Thoracic aorta (tissue), 2 donors: ENCODE data around the gene DHFR. TPM values are rescaled to one million over a fixed set of nuclear protein-coding genes. Genes with fewer than 3 reads are reported as not detected.
A peak's percentile ranks its signal among the peaks of the same experiment; 100 is the strongest.

ENCODE experiments used
- ATAC-seq: fragments of 150-250 bp; one replicate; pipeline ENCODE4 v1.8.0; 2017; ENCODE audit warnings: low read depth; ENCODE audit not compliant: insufficient number of reproducible peaks, low FRiP score
- DNase-seq: peaks from one replicate; pipeline ENCODE4 v3.0.0-alpha.2; 2020; ENCODE audit warnings: low spot score
- H3K27ac ChIP-seq, 2 donors: fragments of 200-600 bp; sonication (generic); 1 replicate in 1 of 2; 2 replicates in 1 of 2; pipeline ENCODE4 v1.5.1; 2016; ENCODE audit warnings: mild to moderate bottlenecking in 2 of 2, moderate library complexity in 2 of 2
- H3K27me3 ChIP-seq: fragments of 200-600 bp; sonication (generic); replicated peaks from 2 replicates; pipeline ENCODE4 v1.6.0; 2016; ENCODE audit warnings: mild to moderate bottlenecking; ENCODE audit not compliant: insufficient read depth
- H3K36me3 ChIP-seq: fragments of 200-600 bp; sonication (generic); one replicate; pipeline ENCODE4 v1.5.1; 2016
- H3K4me1 ChIP-seq, 2 donors: fragments of 200-600 bp; sonication (generic); 1 replicate in 1 of 2; 2 replicates in 1 of 2; pipeline versions ENCODE4 v1.5.1 to v1.6.0; 2016; ENCODE audit warnings: low read depth in 2 of 2, mild to moderate bottlenecking in 1 of 2; ENCODE audit not compliant: control insufficient read depth in 1 of 2
- H3K4me3 ChIP-seq: fragments of 200-600 bp; sonication (generic); 2 replicates; pipeline ENCODE4 v1.5.1; 2016; ENCODE audit warnings: mild to moderate bottlenecking
- H3K9me3 ChIP-seq: fragments of 200-600 bp; sonication (generic); 2 replicates; pipeline ENCODE4 v1.5.1; 2016
- total RNA-seq, 2 donors: library from RNA; depleted of rRNA; stranded (reverse); fragments of >200 nt; gene quantifications; one replicate each; pipeline versions ENCODE4 v1.1.0 to v1.2.3, GENCODE V29; 2016
- TF ChIP-seq, protein P1 (sequence below): fragments of 200-600 bp; sonication (generic); IDR thresholded peaks from one replicate; pipeline ENCODE4 v1.5.1; 2019; ENCODE audit warnings: antibody characterized with exemption

Gene DHFR
- 10 to 100 TPM in 1 of 2 donors, 1 to 10 TPM in 1; 9.9 to 11.9 TPM for total RNA-seq

DNA sequence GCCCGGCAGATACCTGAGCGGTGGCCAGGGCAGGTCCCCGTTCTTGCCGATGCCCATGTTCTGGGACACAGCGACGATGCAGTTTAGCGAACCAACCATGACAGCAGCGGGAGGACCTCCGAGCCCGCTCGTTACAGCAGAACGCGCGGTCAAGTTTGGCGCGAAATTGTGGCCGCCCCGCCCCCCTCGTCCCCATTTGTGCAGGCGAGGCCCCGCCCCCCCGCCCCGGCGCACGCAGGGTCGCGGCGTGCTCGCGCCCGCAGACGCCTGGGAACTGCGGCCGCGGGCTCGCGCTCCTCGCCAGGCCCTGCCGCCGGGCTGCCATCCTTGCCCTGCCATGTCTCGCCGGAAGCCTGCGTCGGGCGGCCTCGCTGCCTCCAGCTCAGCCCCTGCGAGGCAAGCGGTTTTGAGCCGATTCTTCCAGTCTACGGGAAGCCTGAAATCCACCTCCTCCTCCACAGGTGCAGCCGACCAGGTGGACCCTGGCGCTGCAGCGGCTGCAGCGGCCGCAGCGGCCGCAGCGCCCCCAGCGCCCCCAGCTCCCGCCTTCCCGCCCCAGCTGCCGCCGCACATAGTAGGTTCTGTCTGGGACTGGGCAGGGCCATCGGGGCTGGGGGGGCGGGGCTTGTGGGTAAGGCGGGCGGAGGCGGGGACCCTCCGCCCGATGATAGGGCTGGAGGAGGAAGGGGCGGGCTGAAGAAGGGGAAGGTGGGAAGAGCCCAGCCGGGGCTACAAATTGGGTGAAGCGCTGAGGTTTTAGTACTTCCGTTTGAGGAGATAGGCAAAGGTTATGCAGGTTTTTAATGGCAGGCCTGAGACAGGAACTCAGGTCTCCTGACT is at the start of gene DHFR, which contains the start of gene MSH3:
DHFR (minus strand) TSS at position 593 of the 840 bp plus-strand sequence; CDS start at position 99, 494 bp downstream.
MSH3 (plus strand) TSS at position 262 of the 840 bp plus-strand sequence; CDS start at position 338, 76 bp downstream.
- TF ChIP-seq, protein P1, sequence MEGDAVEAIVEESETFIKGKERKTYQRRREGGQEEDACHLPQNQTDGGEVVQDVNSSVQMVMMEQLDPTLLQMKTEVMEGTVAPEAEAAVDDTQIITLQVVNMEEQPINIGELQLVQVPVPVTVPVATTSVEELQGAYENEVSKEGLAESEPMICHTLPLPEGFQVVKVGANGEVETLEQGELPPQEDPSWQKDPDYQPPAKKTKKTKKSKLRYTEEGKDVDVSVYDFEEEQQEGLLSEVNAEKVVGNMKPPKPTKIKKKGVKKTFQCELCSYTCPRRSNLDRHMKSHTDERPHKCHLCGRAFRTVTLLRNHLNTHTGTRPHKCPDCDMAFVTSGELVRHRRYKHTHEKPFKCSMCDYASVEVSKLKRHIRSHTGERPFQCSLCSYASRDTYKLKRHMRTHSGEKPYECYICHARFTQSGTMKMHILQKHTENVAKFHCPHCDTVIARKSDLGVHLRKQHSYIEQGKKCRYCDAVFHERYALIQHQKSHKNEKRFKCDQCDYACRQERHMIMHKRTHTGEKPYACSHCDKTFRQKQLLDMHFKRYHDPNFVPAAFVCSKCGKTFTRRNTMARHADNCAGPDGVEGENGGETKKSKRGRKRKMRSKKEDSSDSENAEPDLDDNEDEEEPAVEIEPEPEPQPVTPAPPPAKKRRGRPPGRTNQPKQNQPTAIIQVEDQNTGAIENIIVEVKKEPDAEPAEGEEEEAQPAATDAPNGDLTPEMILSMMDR, result no peak
- H3K36me3 ChIP-seq, result peaks cover 6% of the 10 kb centered on the region
- no peaks in the 10 kb centered on the region for H3K27me3 ChIP-seq
- peak within 1 kb of the TSS; percentile 85 to 91 for H3K27ac ChIP-seq
- peak within 1 kb of the TSS; percentile 91 for H3K4me3 ChIP-seq
- H3K9me3 ChIP-seq, result no peaks in the 10 kb centered on the region
- peak; percentile 49 for DNase-seq
- peak; percentile 40 for ATAC-seq
- H3K4me1 ChIP-seq, result peaks cover 11 to 27% of the 10 kb centered on the region in 2 donors

- peaks cover 4% of the 10 kb centered on the region for H3K36me3 ChIP-seq
- no peaks in the 10 kb centered on the region for H3K9me3 ChIP-seq
- H3K4me1 ChIP-seq, result peaks cover 0 to 7% of the 10 kb centered on the region in 2 donors
- ATAC-seq (no peak), DNase-seq (no peak)
- no peaks in the 10 kb centered on the region for H3K27me3 ChIP-seq
- no peak overlapping the region for H3K27ac ChIP-seq
- TF ChIP-seq, protein P1, result no peak
- no peak overlapping the region for H3K4me3 ChIP-seq
Observed at GRCh38 chr5:80704221-80704620, 49.4 kb upstream of the DHFR start.

DNA sequence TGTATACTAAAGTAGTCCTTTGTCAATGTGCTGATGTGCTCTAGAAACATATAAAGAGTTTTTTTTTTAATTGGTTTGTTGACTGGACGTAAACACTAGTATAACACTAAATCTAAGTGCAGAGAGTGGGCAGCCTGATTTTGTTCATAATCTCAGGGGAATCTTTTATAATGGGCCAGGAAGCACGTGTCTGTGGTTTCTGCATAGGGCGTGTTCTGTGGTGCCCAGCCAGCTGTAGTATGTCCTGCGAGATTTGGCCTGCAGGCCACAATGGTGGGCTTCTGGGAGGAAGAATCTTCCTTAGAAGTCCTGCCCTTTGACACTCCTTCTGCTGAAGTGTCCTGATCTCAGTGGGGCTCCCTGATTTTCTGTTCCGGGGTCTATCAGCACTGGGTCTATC is 49.0 kb upstream of the DHFR start:
- ATAC-seq (no peak), DNase-seq (no peak)
- Histone ChIP-seq H3K27me3 (no peaks in the 10 kb centered on the region), H3K36me3 (peaks cover 4% of the 10 kb centered on the region), H3K9me3 (no peaks in the 10 kb centered on the region), H3K4me1 (peaks cover 0 to 7% of the 10 kb centered on the region in 2 donors), H3K4me3 (no peak overlapping the region), H3K27ac (no peak overlapping the region)
- TF ChIP-seq, protein P1, result no peak

DNA sequence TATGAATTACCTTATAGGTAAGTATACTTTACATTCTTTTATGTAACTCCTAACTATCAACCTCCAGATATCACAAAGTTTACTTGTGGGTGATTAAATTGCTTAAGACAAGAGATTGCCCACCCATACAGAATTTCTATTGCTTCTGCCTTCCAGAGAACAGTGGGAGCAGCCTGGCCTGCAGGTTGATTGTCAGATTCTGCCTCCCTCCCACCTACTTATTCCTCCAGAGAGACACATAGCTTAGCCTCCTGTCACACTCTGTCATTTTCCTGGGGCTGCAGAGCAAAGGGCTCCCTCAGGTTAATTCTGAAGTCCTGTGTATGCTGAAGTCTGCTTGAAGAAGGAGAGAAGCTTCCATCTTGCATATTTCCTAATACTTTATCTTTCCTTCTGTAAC is 48.5 kb upstream of the DHFR start:
- Histone ChIP-seq H3K4me3 (no peak overlapping the region), H3K9me3 (no peaks in the 10 kb centered on the region), H3K4me1 (peaks cover 0 to 7% of the 10 kb centered on the region in 2 donors), H3K36me3 (peaks cover 4% of the 10 kb centered on the region), H3K27ac (no peak overlapping the region), H3K27me3 (no peaks in the 10 kb centered on the region)
- TF ChIP-seq, protein P1, result no peak
- ATAC-seq, result no peak
- DNase-seq, result no peak

- Histone ChIP-seq H3K4me3 (no peak overlapping the region), H3K4me1 (no peaks in the 10 kb centered on the region), H3K36me3 (peaks cover 4% of the 10 kb centered on the region), H3K27me3 (no peaks in the 10 kb centered on the region), H3K27ac (no peak overlapping the region), H3K9me3 (no peaks in the 10 kb centered on the region)
- DNase-seq, result no peak
- no peak for ATAC-seq
- TF ChIP-seq, protein P1, result no peak
Observed at GRCh38 chr5:80701597-80701996, 46.8 kb upstream of the DHFR start.
